SU-DHL-6 (cell line): Measurements from ENCODE around the gene NUP42.

ENCODE experiments used
- H2AFZ ChIP-seq: fragments of 200-600 bp; sonication (generic); 2 replicates; pipeline ENCODE4 v1.6.1; 2014; ENCODE audit warnings: low read depth, mild to moderate bottlenecking, moderate library complexity, mixed read lengths, antibody characterized with exemption, low read length; ENCODE audit not compliant: severe bottlenecking
- H3F3A ChIP-seq: fragments of 200-600 bp; shearing (Covaris generic); 2 replicates; pipeline ENCODE4 v1.6.0; 2016; ENCODE audit warnings: antibody characterized with exemption, mild to moderate bottlenecking; ENCODE audit not compliant: insufficient read depth
- H3K27ac ChIP-seq: fragments of 200-600 bp; sonication (generic); 2 replicates; pipeline ENCODE4 v1.5.1; 2016; ENCODE audit warnings: low read depth, mild to moderate bottlenecking, low read length, moderate library complexity, mixed read lengths
- H3K27me3 ChIP-seq: fragments of 200-600 bp; sonication (generic), shearing (Covaris generic); 2 replicates; pipeline ENCODE4 v1.6.0; 2014; ENCODE audit warnings: mild to moderate bottlenecking, low read length
- H3K36me3 ChIP-seq: fragments of 200-600 bp; sonication (generic); 2 replicates; pipeline ENCODE4 v1.6.1; 2014; ENCODE audit warnings: mild to moderate bottlenecking, low read length, mixed read lengths
- H3K4me2 ChIP-seq: fragments of 300-600, 200-600 bp; shearing (Covaris generic), sonication (generic); 2 replicates; pipeline ENCODE4 v1.6.0; 2014; ENCODE audit warnings: low read length, low read depth, mild to moderate bottlenecking; ENCODE audit not compliant: poor library complexity, severe bottlenecking
- H3K4me3 ChIP-seq: fragments of 200-600 bp; sonication (generic); 2 replicates; pipeline ENCODE4 v1.5.1; 2014; ENCODE audit warnings: antibody characterized with exemption, low read length, mild to moderate bottlenecking, mixed read lengths; ENCODE audit not compliant: insufficient read depth, poor library complexity, severe bottlenecking
- H3K79me2 ChIP-seq: fragments of 200-600 bp; sonication (generic); 2 replicates; pipeline ENCODE4 v1.6.1; 2014; ENCODE audit warnings: mild to moderate bottlenecking, low read length, moderate library complexity; ENCODE audit not compliant: insufficient read depth
- H3K9ac ChIP-seq: fragments of 200-600 bp; sonication (generic); 2 replicates; pipeline ENCODE4 v1.7.0; 2014; ENCODE audit warnings: mild to moderate bottlenecking, low read length
- H3K9me2 ChIP-seq: fragments of 200-600 bp; sonication (generic); replicated peaks from 2 replicates; pipeline ENCODE4 v1.6.1; 2014; ENCODE audit warnings: low read length; ENCODE audit not compliant: insufficient read depth
- H3K9me3 ChIP-seq: fragments of 200-600 bp; sonication (generic); 2 replicates; pipeline ENCODE4 v1.6.1; 2014; ENCODE audit warnings: low read length, mixed read lengths; ENCODE audit not compliant: insufficient read depth
- H4K20me1 ChIP-seq: fragments of 200-600 bp; sonication (generic); 2 replicates; pipeline ENCODE4 v1.6.1; 2014; ENCODE audit warnings: low read depth, mild to moderate bottlenecking, antibody characterized with exemption, low read length, moderate library complexity, mixed read lengths
- EZH2phosphoT487 ChIP-seq: fragments of 200-600 bp; sonication (generic), shearing (Covaris generic); conservative IDR thresholded peaks from 2 replicates; pipeline ENCODE4 v1.6.1; 2018; ENCODE audit warnings: mild to moderate bottlenecking, antibody characterized with exemption, low read length, moderate library complexity, mixed read lengths
- TF ChIP-seq, protein P1 (sequence below): fragments of 200-600 bp; sonication (generic); IDR thresholded peaks from one replicate; pipeline ENCODE4 v1.5.1; 2017; ENCODE audit warnings: antibody characterized with exemption, mild to moderate bottlenecking, low read length, moderate library complexity; ENCODE audit not compliant: insufficient read depth, poor library complexity, severe bottlenecking

NUP42 gene

DNA sequence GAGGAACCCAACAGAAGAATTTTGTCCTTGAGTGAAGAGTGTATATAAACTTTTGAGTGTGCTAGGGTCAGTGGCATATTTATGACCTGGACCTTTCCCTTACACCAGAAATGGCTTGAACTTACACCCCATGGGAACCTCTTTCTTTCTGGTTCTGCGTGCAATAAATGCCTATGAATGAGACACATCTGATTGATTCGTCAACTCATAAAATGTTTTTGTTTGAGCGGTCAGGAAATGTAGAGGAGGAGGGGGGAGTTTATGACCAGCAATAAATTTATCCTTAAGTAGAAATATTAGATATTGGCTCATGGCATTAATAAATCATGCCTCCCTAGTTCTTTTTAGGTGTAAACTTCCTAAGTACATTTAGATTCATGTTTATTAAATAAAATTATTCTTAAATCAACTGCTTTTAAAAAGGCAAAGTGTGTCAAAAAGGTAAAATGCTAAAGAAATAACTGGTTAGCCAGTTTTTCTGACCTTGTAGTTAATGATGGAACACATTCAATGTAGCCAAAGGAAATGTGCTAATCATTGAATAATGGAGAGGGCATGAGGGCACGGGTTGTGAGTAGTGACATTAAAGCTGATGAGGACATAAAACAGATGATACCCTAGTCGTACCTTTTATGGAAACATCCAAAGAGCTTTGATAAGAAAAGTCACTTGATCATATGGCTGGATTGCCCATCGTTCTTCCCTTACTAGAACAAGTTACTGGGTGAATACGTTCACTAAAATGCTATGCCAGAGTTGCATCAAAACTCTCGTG, 13.6 kb upstream of the NUP42 start:
- Histone ChIP-seq H3K27me3 (no peaks in the 10 kb centered on the region), H3K79me2 (no peaks in the 10 kb centered on the region), H3F3A (0 out of 2 replicates have a peak, but pooled peaks cover 7% of the 10 kb centered on the region), H4K20me1 (no peaks in the 10 kb centered on the region), H3K4me2 (no peak overlapping the region), H3K9me3 (no peaks in the 10 kb centered on the region), H3K36me3 (0 out of 2 replicates have a peak, but pooled peaks cover 3% of the 10 kb centered on the region), H3K27ac (no peak overlapping the region), H3K4me3 (no peak overlapping the region), H2AFZ (no peak overlapping the region), H3K9ac (no peak overlapping the region), H3K9me2 (no peaks in the 10 kb centered on the region)
- TF ChIP-seq EZH2phosphoT487, result no peak
- TF ChIP-seq, protein P1, sequence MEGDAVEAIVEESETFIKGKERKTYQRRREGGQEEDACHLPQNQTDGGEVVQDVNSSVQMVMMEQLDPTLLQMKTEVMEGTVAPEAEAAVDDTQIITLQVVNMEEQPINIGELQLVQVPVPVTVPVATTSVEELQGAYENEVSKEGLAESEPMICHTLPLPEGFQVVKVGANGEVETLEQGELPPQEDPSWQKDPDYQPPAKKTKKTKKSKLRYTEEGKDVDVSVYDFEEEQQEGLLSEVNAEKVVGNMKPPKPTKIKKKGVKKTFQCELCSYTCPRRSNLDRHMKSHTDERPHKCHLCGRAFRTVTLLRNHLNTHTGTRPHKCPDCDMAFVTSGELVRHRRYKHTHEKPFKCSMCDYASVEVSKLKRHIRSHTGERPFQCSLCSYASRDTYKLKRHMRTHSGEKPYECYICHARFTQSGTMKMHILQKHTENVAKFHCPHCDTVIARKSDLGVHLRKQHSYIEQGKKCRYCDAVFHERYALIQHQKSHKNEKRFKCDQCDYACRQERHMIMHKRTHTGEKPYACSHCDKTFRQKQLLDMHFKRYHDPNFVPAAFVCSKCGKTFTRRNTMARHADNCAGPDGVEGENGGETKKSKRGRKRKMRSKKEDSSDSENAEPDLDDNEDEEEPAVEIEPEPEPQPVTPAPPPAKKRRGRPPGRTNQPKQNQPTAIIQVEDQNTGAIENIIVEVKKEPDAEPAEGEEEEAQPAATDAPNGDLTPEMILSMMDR, result no peak

DNA sequence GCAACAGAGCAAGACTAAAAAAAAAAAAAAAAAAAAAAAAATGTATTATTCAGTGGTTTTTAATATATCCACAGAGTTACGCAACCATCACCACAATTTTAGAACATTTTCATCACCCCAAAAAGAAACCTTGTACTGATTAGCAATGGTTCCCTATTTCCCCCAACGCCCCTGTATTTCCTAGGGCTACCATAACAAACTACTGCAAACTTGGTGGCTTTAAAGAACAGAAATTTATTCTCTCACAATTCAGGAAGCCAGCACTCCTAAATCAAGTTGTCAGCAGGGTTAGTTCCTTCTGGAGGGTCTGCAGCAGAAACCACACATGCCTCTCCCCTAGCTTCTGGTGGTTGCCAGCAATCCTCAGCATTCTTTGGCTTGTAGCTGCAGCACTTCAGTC, 5.9 kb upstream of the NUP42 start:
- no peak overlapping the region for H3K9ac ChIP-seq
- TF ChIP-seq, protein P1, result no peak
- no peak for TF ChIP-seq EZH2phosphoT487
- H3K9me3 ChIP-seq, result no peaks in the 10 kb centered on the region

GRCh38 chr7:23183279-23184012, 1.6 kb downstream of the NUP42 start:
- H3K27me3 ChIP-seq, result no peaks in the 10 kb centered on the region
- H3K9me3 ChIP-seq, result no peaks in the 10 kb centered on the region
- TF ChIP-seq, protein P1, result no peak
- no peak for TF ChIP-seq EZH2phosphoT487
- peak overlapping the region; percentile 11; the same call in 1 of the 2 replicates for H3K27ac ChIP-seq
- H3K36me3 ChIP-seq, result peaks cover 33% of the 10 kb centered on the region
- peak overlapping the region; percentile 88 for H3K4me3 ChIP-seq
- H3K9ac ChIP-seq, result peak overlapping the region; percentile 89
- peak overlapping the region; percentile 58 for H3K4me2 ChIP-seq
- H2AFZ ChIP-seq, result no peak overlapping the region
- no peaks in the 10 kb centered on the region for H3K9me2 ChIP-seq
- H4K20me1 ChIP-seq, result peaks cover 16% of the 10 kb centered on the region
- peaks cover 65% of the 10 kb centered on the region for H3K79me2 ChIP-seq
- peaks cover 9% of the 10 kb centered on the region for H3F3A ChIP-seq

More for the DNA sequence above, 5.9 kb upstream of the NUP42 start:
- Histone ChIP-seq H2AFZ (no peak overlapping the region), H3K79me2 (no peaks in the 10 kb centered on the region), H3F3A (no peaks in the 10 kb centered on the region), H3K27me3 (no peaks in the 10 kb centered on the region), H3K27ac (no peak overlapping the region), H3K4me2 (no peak overlapping the region), H3K9me2 (no peaks in the 10 kb centered on the region), H4K20me1 (no peaks in the 10 kb centered on the region), H3K36me3 (0 out of 2 replicates have a peak, but pooled peaks cover 5% of the 10 kb centered on the region), H3K4me3 (no peak overlapping the region)
